GM18499 (cell line): ENCODE measurements around the gene CCDC102A.

Source experiments
- ATAC-seq: cut with Tn5 transposase; IDR thresholded peaks from one replicate; pipeline ENCODE4 v1.9.1; 2021; ENCODE audit warnings: moderate number of reproducible peaks; ENCODE audit not compliant: insufficient read depth, unreplicated experiment

The CCDC102A gene

DNA sequence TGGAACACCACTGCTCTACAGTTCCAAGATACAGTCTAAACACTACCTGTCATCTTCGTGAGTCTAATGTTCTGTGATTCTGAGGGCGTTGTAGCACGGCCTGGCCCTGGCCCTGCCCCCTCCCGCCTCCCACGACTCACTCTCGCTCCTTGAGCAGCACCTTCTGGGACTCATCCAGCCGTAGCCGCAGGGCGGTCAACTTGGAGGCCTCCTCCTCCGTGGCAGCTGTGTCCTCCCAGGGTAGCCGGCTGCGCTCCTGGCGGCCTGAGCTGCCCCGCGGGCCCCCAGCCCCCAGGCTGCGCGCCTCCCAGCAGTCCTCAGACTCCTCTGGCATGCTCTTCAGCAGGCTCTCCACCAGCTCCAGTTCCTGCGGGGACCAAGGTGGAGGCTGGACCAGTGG is 10.6 kb downstream of the CCDC102A start:
- ATAC-seq: no peak

- ATAC-seq: no peak
Measured at GRCh38 chr16:57522960-57523359, 13.4 kb downstream of the CCDC102A start.

DNA sequence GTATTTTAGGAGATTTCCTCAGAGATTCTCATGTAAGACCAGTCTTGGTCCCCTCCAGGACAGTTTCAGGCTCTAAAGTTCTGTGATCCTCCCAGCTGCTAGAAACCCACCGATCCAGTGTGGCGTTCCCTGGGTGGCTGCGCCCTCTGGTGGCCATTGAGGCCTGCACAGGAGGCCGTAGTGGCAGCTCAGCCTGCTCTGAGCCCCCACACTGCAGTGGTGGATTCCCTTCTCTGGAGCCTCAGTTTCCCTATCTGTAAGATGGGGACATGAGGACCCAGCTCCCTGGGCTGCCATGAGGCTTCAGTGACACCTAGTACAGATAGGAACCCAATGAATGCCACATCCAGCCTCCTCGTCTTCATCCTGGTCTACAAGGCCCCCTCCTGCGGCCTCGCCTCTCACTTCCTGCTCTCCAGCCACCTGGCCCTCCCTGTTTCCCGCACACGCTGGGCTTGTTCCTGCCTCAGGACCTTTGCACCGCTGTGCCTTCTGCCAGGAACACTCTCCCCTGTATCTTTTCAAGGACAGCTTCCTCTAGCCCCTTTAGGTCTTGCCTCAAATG is 16.5 kb downstream of the CCDC102A start:
- no peak for ATAC-seq

- ATAC-seq: no peak
Measured at GRCh38 chr16:57518922-57519321, 17.4 kb downstream of the CCDC102A start.

GRCh38 chr16:57518520-57518919 is 17.9 kb downstream of the CCDC102A start:
- ATAC-seq: no peak

- no peak for ATAC-seq
Measured at GRCh38 chr16:57517397-57518367, 18.7 kb downstream of the CCDC102A start.

GRCh38 chr16:57516773-57517172 is 19.6 kb downstream of the CCDC102A start:
- no peak for ATAC-seq

DNA sequence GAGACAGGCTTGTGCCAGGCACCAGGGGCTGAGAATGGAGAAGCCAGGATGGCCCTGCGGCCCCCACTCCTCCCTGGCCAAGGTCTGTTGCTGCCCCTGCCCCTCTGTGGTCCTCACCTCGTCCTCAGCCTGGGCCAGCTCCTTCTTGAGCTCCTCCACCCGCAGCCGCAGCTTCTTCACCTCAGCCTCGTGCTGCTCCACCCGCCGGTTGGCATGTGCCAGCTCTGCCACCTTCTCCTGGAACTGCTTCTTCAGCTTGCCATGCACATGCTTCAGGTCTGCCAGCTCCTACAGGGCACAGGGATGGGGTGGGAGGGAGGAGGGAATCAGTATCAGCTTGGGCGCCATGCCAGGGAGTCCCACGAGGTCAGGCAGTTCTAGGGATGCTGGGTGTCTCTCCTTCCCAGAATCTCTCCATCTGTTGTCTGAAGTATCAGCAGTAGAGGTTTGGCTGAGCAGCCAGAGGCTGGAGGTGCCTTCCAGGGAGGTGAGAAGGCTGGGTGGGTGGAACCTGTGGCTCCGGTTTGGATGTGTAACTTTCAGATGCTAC is 20.1 kb downstream of the CCDC102A start:
- ATAC-seq: no peak

DNA sequence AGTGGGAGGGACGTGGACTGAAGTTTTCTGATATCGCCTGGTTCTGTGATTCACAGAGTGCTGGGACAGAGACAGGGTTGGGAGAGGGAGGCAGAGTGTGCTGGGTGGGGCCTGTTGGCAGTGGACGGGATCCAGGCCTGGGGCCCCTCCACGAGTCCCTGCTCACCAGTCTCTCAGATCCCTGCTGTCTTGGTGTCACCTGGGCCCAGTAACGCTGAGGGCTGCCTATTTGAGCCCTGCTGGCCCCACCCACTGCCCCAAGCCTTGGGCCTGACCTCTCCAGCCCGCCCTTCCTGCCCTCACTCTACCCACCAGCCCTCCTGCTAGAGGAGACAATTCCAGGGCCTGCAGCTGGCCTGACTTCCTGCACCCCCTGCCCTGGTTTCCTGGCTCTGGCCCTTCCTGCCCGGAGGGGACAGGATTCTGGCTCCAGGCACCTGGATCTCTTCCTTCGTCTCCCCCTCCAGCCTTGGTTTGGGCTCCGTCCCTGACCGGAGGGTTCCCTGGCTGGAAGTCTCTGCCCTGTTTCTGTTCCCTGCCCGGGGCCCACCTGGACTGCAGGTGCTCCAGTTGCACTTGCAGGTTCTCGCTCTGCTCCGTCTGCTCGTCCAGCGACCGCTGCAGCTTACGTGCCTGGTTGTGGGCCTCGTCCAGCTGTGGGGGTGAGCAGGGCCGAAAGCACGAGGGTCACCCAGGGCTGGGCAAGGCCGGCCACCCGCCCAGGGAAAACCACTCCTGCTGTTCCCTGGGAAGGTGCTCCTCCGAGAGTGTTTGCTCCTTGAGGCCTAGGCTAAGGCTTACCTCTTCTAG is 21.4 kb downstream of the CCDC102A start:
- no peak for ATAC-seq

DNA sequence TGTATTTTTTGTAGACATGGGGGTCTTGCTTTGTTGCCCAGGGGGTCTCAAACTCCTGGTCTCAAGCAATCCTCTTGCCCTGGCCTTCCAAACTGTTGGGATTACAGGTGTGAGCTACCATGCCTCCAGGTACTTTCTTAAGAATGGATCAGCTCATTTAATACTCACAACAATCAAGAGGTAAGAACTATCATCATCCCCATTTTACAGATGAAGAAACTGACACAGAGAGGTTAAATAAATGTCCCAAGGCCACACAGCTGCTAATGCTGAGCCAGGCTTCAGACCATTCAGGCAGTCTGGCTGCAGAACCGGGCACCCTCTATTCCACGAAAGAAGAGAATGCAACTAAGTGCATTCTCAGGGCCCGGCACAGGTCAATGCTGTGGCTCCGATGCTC is 22.0 kb downstream of the CCDC102A start:
- ATAC-seq: no peak

- ATAC-seq: no peak
Measured at GRCh38 chr16:57513371-57514102, 22.8 kb downstream of the CCDC102A start.

DNA sequence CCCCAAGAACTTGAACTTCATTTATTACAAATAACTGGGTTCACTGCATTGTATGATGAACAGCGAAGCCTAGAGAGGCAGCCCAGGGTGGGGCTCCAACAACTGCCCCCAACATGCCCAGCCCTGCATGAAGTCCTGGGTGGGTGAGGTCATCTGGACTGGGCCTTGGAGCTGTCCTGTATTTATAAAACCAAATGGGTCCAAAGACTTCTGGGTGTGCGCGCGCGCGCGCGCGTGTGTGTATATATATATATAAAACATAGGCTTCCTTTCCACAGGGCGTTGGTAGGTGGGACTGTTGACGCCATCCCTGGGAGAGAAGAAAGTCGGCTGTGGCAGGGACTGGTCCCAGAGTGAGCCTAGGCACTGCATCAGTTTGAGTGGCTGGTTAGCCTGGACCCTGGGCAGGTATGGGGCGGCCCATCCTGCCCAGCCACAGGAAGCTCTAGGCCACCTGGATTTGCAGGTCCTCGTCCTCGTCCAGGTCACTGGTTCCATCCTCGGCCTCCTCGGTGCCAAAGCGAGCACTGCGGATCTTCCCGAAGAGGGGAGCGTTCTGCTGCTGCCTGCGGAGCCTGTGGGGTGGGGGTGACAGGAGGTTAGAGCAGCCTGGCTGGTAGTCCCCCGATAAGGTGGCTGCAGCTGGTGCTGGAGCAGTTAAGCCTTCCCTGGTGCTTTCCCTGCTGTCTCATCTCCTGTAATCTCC is 23.9 kb downstream of the CCDC102A start:
- ATAC-seq: no peak

DNA sequence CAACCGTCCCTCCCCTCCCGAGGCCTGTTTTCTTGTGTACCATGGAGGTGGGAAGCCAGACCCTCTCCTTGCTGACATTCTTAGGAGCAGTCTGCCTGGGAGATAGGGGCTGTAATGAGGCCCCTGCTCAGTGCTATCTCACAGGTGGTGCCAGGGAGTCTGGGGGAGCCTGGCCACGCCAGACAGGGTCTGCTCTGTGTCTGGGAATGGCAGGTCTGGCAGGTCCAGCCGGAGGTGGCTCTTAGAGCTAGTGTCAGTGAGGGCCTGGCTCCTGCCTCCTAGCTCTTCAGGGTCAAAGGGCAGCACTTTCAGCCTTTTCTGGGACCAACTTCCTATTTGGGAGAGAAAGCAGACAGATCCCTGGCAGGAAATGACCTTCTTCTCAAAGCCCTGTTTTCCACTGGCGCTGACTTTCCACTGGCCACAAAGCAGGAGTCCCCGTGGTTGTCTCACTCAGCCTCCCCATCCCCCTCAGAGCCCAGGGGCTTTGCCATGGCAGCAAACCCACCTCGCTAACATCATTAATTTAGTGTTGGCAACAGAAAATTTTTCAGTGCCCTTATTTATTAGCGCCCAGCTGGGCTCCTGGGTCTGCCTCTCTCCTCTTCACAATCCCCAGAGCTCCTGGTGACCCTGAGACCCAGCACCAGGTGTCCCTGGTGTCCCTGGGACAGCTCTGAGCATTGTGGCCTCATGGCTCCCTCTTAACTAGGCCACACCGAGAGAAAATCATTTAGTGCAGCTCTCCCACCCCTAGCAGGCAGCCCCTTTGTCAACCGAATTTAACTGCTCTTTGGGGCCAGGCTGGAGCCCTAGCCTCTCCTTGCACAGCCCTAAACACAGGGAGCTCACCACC is 26.1 kb downstream of the CCDC102A start:
- no peak for ATAC-seq

- no peak for ATAC-seq
Measured at GRCh38 chr16:57509231-57509923, 27.0 kb downstream of the CCDC102A start.

- ATAC-seq: no peak
Measured at GRCh38 chr16:57508035-57508425, 28.3 kb downstream of the CCDC102A start.

DNA sequence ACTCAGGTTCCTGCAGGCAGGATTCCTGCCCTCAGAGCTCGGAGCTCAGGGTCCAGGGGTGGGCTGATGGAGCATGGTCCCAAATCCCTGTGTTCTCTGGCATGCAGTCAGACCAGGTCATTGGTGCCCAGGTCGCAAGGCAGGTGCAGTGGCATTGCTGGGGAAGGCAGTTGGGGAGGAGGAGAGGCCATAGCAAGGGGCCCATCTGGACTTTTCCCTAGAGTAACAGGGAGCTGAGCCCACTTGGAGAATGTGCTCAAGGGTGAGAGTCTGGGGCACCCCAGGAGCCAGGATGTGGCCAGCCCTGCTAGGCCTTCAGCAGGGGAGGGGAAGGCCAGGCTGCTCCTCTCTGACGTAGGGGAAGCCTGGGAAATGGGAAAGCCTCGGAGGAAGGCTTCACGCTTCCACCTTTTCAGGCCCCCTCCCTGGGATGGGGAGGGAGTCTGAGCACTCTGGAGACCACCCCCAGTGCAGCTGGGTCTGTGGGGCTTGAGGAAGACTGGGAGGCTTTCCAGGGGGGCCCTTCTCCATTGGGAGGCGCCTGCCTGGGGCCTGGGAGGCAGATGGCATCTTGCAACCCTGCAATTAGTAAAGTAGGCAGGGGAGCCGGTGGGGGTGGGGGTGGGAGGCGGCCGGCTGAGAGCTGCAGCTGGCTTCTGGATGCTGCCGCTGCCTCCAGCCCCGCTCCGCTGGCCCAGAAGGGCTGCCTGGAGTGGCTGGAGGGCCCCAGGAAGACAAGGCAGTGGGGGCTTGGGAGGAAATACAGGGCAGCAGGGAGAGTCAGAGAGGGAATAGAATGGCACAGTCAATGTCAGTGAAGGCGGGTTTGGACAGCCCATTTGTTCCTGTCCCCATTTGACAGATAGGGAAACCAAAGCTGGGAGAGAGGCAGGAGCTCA is 29.0 kb downstream of the CCDC102A start:
- no peak for ATAC-seq

- ATAC-seq: no peak
Measured at GRCh38 chr16:57505169-57505568, 31.2 kb downstream of the CCDC102A start.
